Keratinocyte (primary cell): Measurements from ENCODE around the gene RCOR3. TPM values are rescaled to one million over a fixed set of nuclear protein-coding genes. Genes with fewer than 3 reads are reported as not detected.
"Not testable (repeated sequence)": the region's sequence is repeated elsewhere in the genome, so short reads cannot be mapped to it uniquely, and the experiment has no call there.

ENCODE experiments used
- DNase-seq: peaks from one replicate; pipeline ENCODE4 v3.0.0-alpha.2; 2011; ENCODE audit warnings: low read depth, missing footprints, low spot score
- FAIRE-seq: peaks from 2 replicates; lab custom pipeline; 2011; peaks lifted over from hg19 to GRCh38; lab: Jason Lieb, UNC
- H2AFZ ChIP-seq: 2 replicates; pipeline ENCODE4 v1.6.0; 2012; ENCODE audit warnings: low read length, control low read depth, inconsistent platforms; ENCODE audit not compliant: control insufficient read depth
- H3K27ac ChIP-seq: 2 replicates; pipeline ENCODE4 v1.5.1; 2011; ENCODE audit warnings: low read length; ENCODE audit not compliant: control insufficient read depth, insufficient read depth
- H3K27me3 ChIP-seq: 3 replicates; pipeline ENCODE4 v1.6.0; 2011; ENCODE audit warnings: low read length; ENCODE audit not compliant: control insufficient read depth, insufficient read depth; ENCODE audit errors: extremely low read depth
- H3K36me3 ChIP-seq, 2 experiments: 2 replicates in 1 of 2; 3 replicates in 1 of 2; pipeline ENCODE4 v1.5.1; 2011; ENCODE audit warnings: low read length in 2 of 2, mild to moderate bottlenecking in 1 of 2; ENCODE audit not compliant: control insufficient read depth in 2 of 2, insufficient read depth in 2 of 2; ENCODE audit errors: extremely low read depth in 1 of 2
- H3K4me1 ChIP-seq: 3 replicates; pipeline ENCODE4 v1.5.1; 2011; ENCODE audit warnings: low read length; ENCODE audit not compliant: control insufficient read depth, insufficient read depth; ENCODE audit errors: extremely low read depth
- H3K4me2 ChIP-seq: 3 replicates; pipeline ENCODE4 v1.6.0; 2011; ENCODE audit warnings: low read depth, low read length; ENCODE audit not compliant: control insufficient read depth, insufficient read depth; ENCODE audit errors: extremely low read depth
- H3K4me3 ChIP-seq, 3 experiments: fragments of 200-600 bp in 1 of 3; sonication (generic) in 1 of 3; 2 replicates in 2 of 3; 3 replicates in 1 of 3; pipeline ENCODE4 v1.5.1; 2011 to 2016; ENCODE audit warnings: low read length in 3 of 3, mild to moderate bottlenecking in 3 of 3, control low read depth in 2 of 3, inconsistent platforms in 1 of 3, low read depth in 1 of 3, mixed read lengths in 1 of 3, mixed run types in 1 of 3, moderate library complexity in 1 of 3; ENCODE audit not compliant: control insufficient read depth in 2 of 3, insufficient read depth in 2 of 3; ENCODE audit errors: extremely low read depth in 1 of 3
- H3K79me2 ChIP-seq: 2 replicates; pipeline ENCODE4 v1.6.0; 2012; ENCODE audit warnings: low read length; ENCODE audit not compliant: control insufficient read depth, insufficient read depth
- H3K9ac ChIP-seq: 3 replicates; pipeline ENCODE4 v1.6.0; 2011; ENCODE audit warnings: low read length; ENCODE audit not compliant: control insufficient read depth, insufficient read depth; ENCODE audit errors: extremely low read depth
- H3K9me1 ChIP-seq: 3 replicates; pipeline ENCODE4 v1.6.0; 2011; ENCODE audit warnings: low read length; ENCODE audit not compliant: control insufficient read depth, insufficient read depth; ENCODE audit errors: extremely low read depth
- H3K9me3 ChIP-seq: 2 replicates; pipeline ENCODE4 v1.5.1; 2012; ENCODE audit warnings: low read depth, low read length; ENCODE audit not compliant: control insufficient read depth
- H4K20me1 ChIP-seq: 3 replicates; pipeline ENCODE4 v1.6.0; 2011; ENCODE audit warnings: low read length; ENCODE audit not compliant: control insufficient read depth, insufficient read depth; ENCODE audit errors: extremely low read depth
- CTCF ChIP-seq, 3 experiments: IDR thresholded peaks in 1 of 3; conservative IDR thresholded peaks in 1 of 3; optimal IDR thresholded peaks in 1 of 3; 2 replicates in 2 of 3; 3 replicates in 1 of 3; pipeline versions ENCODE3 to v1.5.1; 2011; ENCODE audit warnings: low read length in 3 of 3, mild to moderate bottlenecking in 3 of 3, moderate library complexity in 2 of 3, control low read depth in 1 of 3, inconsistent platforms in 1 of 3; ENCODE audit not compliant: insufficient read depth in 2 of 3; ENCODE audit errors: extremely low read depth in 1 of 3
- EZH2 ChIP-seq: IDR thresholded peaks from one replicate; pipeline ENCODE4 v1.6.1; 2012; ENCODE audit warnings: inconsistent platforms, mild to moderate bottlenecking, low read length, moderate library complexity
- dilution Hi-C: fragments of 300-500 bp; cut with MboI; formaldehyde crosslinking; loops from one replicate; pipeline ENCODE4 v1.7.0; 2020; ENCODE audit warnings: low sequenced_read_pairs; ENCODE audit not compliant: extremely low pct_ligation_motif_present
- polyA plus RNA-seq, 5 experiments: library from polyadenylated mRNA; depleted of rRNA in 3 of 5; stranded (reverse) in 3 of 5; stranded (forward) in 1 of 5; unstranded in 1 of 5; fragments of >200 nt; gene quantifications; 1 replicate in 1 of 5; 2 replicates in 3 of 5; 3 replicates in 1 of 5; pipeline versions ENCODE4 v1.2.1 to v1.2.3, GENCODE V29; 2011 to 2012; ENCODE audit warnings: missing spikeins in 2 of 5, low read depth in 1 of 5, low replicate concordance in 1 of 5

RCOR3 gene
- polyA plus RNA-seq, 1 donor (not counting 4 experiments of a cell fraction or from before 2014, with no cell fraction given): 35.7 TPM

- Histone ChIP-seq H4K20me1 (no peaks in the 10 kb centered on the region), H3K4me1 (no peaks in the 10 kb centered on the region), H2AFZ (no peak overlapping the region), H3K4me2 (no peak overlapping the region), H3K79me2 (no peaks in the 10 kb centered on the region), H3K27me3 (no peaks in the 10 kb centered on the region), H3K4me3 (no peak overlapping the region), H3K9me3 (no peaks in the 10 kb centered on the region), H3K9me1 (no peaks in the 10 kb centered on the region), H3K36me3 (no peaks in the 10 kb centered on the region), H3K27ac (no peak overlapping the region), H3K9ac (no peak overlapping the region)
- FAIRE-seq: no peak
- TF ChIP-seq CTCF (optimal IDR thresholded peaks at IDR 0.05 in 1 of 3, IDR thresholded peaks at IDR 0.05 in 1 of 3, conservative IDR thresholded peaks at IDR 0.05 in 1 of 3; ENCODE audit: extremely low read depth in 1 of 3, insufficient read depth in 2 of 3, low read length in 3 of 3) (no peak), EZH2 (no peak)
- dilution Hi-C loops: no loop called here
- no peak for DNase-seq
Observed at GRCh38 chr1:211247921-211248320, 11.2 kb upstream of the RCOR3 start.

- H4K20me1 ChIP-seq, H3K9ac ChIP-seq, FAIRE-seq, H2AFZ ChIP-seq, DNase-seq, H3K79me2 ChIP-seq, H3K4me1 ChIP-seq, H3K27ac ChIP-seq, H3K9me1 ChIP-seq, H3K4me3 ChIP-seq, dilution Hi-C loops, H3K36me3 ChIP-seq, H3K9me3 ChIP-seq, H3K27me3 ChIP-seq, H3K4me2 ChIP-seq: not testable (repeated sequence)
Observed at GRCh38 chr1:211249611-211250010, 9.6 kb upstream of the RCOR3 start.

GRCh38 chr1:211257826-211258225 is 1.3 kb upstream of the RCOR3 start:
- H4K20me1 ChIP-seq: no peaks in the 10 kb centered on the region
- peak overlapping the region; percentile 72 to 91 (median 90) for H3K4me3 ChIP-seq
- peak overlapping the region; percentile 95 for H3K27ac ChIP-seq
- H2AFZ ChIP-seq: peak overlapping the region; percentile 96
- no peaks in the 10 kb centered on the region for H3K27me3 ChIP-seq
- dilution Hi-C loops: no loop called here
- no peaks in the 10 kb centered on the region for H3K9me3 ChIP-seq
- DNase-seq (no peak), FAIRE-seq (no peak)
- peak overlapping the region; percentile 87 for H3K4me2 ChIP-seq
- peaks cover 18% of the 10 kb centered on the region for H3K4me1 ChIP-seq
- H3K9ac ChIP-seq: peak overlapping the region; percentile 93
- peaks cover 19% of the 10 kb centered on the region for H3K79me2 ChIP-seq
- H3K9me1 ChIP-seq: no peaks in the 10 kb centered on the region
- no peak for TF ChIP-seq CTCF (optimal IDR thresholded peaks at IDR 0.05 in 1 of 3, IDR thresholded peaks at IDR 0.05 in 1 of 3, conservative IDR thresholded peaks at IDR 0.05 in 1 of 3; ENCODE audit: extremely low read depth in 1 of 3, insufficient read depth in 2 of 3, low read length in 3 of 3)
- TF ChIP-seq EZH2: no peak
- H3K36me3 ChIP-seq: no peaks in the 10 kb centered on the region
